Left colon (tissue), 2 donors: ENCODE data around the gene ARNT2. TPM values are rescaled to one million over a fixed set of nuclear protein-coding genes. Genes with fewer than 3 reads are reported as not detected.

Experiments used
- ATAC-seq: fragments of 200-7000 bp; cut with Tn5 transposase; one replicate; pipeline ENCODE4 v1.9.1; 2020; ENCODE audit warnings: mild to moderate bottlenecking, moderate library complexity
- DNase-seq, 2 donors: peaks; one replicate each; pipeline ENCODE4 v3.0.0-alpha.2; 2020
- intact Hi-C, 2 donors: fragments of 100-400 bp; cut with DNase I in 1 of 2; cut with micrococcal nuclease in 1 of 2; formaldehyde crosslinking; loops; one replicate each; pipeline versions ENCODE4 v1.11.2 to v1.14.0; 2022; cut with DNase I, micrococcal nuclease
- total RNA-seq, 2 donors: library from RNA; stranded (reverse); fragmentation: NEBNext Ultra II Directional; extraction: Animal tissue kit (Norgen Biotek cat#: 25700); gene quantifications; one replicate each; pipeline ENCODE4 v1.2.1, GENCODE V29; 2021
- donor health status: DM: no; HTN: no; CAD: no.
- donor health status: DM: yes; HTN: yes; CAD: no.

ARNT2 gene
- total RNA-seq, 2 donors from 2014 or later: 2.0 to 4.9 TPM

GRCh38 chr15:80404761-80405553 lies 775 bp downstream of the ARNT2 start:
- ATAC-seq: peak; percentile 20
- intact Hi-C loops: no loop called here
- DNase-seq: peak; percentile 20 to 28

- intact Hi-C loops: no loop called here
- DNase-seq: no peak
- no peak for ATAC-seq
Measured at GRCh38 chr15:80405554-80405850, 1.3 kb downstream of the ARNT2 start.

GRCh38 chr15:80405970-80406369 lies 1.8 kb downstream of the ARNT2 start:
- DNase-seq (no peak), ATAC-seq (no peak)
- intact Hi-C loops: no loop called here

DNA sequence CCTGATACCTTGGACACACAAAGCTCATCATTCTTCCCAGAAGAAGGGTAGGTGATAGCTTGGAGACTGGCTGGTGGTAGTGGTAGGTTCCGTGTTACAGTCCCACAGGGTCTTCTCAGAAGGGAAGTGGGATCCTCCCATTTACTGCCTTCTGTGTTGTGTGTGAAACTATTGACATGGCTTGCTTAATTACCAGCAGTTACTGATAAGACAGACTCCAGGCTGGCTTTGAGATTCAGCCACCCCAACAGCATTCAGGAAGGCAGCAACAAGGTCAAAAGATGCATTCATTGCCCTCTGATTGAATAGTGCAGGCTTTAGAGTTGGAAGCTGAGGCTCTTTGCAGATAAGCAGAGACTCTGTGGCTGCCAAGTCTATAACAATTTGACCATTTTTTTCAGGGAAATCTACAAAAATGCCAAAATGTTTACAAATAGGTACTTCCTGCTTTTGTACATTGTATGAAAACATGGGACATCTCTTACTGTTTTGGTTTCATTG lies 7.7 kb downstream of the ARNT2 start:
- intact Hi-C loops: no loop called here
- peak; percentile 94 for ATAC-seq
- no peak for DNase-seq

DNA sequence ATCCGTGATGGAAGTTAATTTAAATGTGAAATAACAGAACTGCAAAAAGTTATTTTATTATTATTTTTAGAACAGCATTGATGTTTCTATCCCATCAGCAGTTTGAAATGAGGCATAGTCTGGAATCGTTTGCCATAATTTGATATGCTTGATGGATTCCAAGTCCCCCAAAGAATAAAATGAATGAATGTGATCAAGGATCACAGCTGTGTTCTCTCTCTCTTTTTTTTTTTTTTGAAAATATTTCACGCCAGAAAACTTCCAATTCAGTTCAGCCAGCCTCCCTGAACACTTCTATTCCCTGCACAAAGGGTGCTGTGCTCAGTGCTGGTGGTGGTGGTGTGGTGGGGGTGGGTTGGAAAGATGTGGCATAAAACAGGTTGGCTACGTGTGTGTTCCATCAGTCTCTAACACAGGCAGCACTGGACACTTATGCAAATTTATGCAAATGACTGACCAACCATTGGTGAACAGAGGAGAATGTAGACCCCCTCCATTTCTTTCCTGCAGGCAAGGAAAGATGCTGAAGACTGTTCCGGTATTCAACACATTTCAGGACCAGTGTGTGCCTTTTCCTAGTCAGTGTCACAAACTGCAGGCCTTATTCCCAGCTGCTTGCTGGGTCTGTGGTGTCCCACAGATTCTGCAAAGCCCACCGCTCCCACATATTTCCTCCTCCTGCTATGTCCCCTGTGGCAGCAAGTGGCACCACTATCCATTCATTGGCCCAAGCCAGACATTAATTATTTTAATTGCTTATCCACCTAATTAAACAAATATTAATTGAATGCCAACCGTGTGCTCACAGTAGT lies 10.6 kb downstream of the ARNT2 start:
- DNase-seq (no peak), ATAC-seq (no peak)
- intact Hi-C loops: no loop called here

DNA sequence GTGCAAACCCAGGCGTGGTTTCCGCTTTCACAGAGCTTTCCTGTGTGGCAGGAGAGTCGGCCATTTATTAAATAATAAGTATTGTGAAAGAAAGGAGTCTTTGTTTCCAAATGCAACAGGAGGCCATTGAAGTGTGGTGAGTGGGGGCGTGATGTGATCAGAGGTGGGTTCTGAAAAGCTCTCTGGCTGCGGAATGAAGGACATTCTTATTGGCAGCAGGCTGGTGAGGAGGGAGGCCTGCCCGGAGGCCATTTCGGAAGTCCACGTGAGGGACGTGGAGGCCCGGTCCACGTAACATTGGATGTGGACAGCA lies 11.1 kb downstream of the ARNT2 start:
- DNase-seq (no peak), ATAC-seq (no peak)
- intact Hi-C loops: no loop called here

- DNase-seq: no peak
- intact Hi-C loops: no loop called here
- no peak for ATAC-seq
Measured at GRCh38 chr15:80416702-80417101, 12.5 kb downstream of the ARNT2 start.

- DNase-seq (peak in 1 of 2 donors; percentile 35), ATAC-seq (peak; percentile 40)
- intact Hi-C loops: no loop called here
Measured at GRCh38 chr15:80418892-80419537, 14.8 kb downstream of the ARNT2 start.

DNA sequence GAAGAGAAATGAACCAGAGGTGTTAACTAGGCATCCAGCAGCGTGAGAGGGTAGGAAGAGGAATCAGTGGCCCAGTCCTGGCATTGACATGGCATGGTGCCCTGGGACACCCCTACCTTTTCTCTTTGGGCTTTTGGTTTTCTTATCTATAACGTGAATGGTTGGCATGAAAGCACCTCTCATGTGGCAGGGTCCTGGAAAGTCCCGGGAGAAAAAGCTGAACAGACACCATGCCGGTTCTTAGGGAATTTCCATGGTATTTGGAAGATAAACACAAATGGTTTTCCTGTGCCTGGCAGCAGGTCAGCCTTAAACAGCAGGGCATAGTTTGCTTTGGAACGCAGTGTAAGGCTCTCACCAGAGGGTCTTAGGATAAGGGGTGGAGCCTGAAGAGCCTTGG lies 15.4 kb downstream of the ARNT2 start:
- ATAC-seq (no peak), DNase-seq (no peak)
- intact Hi-C loops: no loop called here

DNA sequence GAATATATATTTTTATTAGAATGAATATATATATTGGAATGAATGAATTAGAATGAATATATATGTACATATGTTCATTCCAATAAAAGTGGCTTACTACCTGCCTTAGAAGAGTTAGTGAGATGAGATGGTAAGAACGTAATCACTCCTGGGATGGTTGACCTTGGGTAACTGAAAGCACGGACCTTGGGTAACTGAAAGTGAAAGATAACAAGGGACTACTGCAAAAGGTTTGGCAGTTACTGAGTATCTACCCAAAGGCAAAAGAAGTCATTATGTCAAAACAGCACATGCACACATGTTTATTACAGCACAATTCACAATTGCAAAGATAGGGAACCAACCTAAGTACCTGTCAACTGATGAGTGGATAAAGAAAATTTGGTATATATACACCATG lies 16.5 kb downstream of the ARNT2 start:
- ATAC-seq (no peak), DNase-seq (no peak)
- intact Hi-C loops: no loop called here

DNA sequence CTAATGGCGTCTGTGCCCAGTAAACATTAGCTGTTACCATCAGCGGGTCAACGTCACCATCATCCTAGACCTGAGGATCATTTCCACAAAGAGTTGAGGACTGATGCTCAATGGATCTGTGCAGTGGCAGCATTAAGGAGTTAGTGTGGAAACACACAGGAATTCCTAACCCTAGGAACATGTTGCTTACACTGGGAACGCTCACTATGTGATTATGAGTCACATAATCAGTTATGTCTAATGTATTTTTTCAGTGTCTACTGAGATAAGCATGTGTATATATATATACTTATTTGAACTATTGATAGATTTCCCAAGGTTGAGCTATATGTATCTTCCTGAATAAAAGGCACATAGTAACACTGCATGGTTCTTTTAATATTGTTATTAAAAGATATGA lies 19.0 kb downstream of the ARNT2 start:
- no peak for DNase-seq
- no peak for ATAC-seq
- intact Hi-C loops: no loop called here

GRCh38 chr15:80424381-80424780 lies 20.2 kb downstream of the ARNT2 start:
- ATAC-seq: no peak
- intact Hi-C loops: no loop called here
- no peak for DNase-seq

DNA sequence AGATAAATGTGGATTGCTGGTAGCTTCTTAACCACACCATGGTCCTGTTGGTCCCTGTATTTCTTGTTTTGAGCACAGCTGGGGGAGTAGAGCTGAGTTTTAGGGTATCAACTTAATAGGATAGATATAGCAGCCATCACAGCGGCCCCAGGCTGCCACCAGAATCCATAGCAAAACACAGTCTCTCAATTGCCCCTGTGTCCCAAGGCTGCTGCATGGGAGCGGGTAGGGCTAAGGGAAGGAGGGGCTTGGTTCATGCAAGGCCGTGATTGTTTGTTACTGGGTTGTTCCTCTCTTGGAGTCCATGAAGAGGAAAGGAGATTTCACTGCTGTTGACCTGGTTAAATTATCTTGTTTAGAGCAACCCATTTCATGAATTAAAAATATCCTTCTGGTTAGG lies 22.1 kb downstream of the ARNT2 start:
- DNase-seq (no peak), ATAC-seq (no peak)
- intact Hi-C loops: no loop called here

- no peak for ATAC-seq
- intact Hi-C loops: no loop called here
Measured at GRCh38 chr15:80429964-80430363, 25.8 kb downstream of the ARNT2 start.

GRCh38 chr15:80431635-80432344 lies 27.6 kb downstream of the ARNT2 start:
- DNase-seq (no peak), ATAC-seq (no peak)
- intact Hi-C loops: no loop called here

More at GRCh38 chr15:80429964-80430363, 25.8 kb downstream of the ARNT2 start:
- no peak for DNase-seq

DNA sequence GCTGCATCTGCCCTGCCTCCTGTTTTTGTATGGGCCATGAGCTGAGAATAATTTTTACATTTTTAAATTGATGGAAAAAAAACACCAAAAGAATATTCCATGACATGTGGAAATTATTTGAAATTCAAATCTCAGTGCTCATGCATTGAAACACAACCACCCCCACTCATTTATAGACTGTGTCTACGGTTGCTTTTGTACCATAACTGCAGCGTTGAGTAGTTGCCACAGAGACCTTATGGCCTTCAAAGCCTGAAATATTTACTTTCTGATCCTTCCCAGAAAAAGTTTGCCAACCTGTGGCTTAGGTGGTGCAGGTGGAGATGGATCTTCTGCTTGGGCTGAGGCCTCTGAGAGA lies 28.1 kb downstream of the ARNT2 start:
- intact Hi-C loops: no loop called here

GRCh38 chr15:80433836-80434235 lies 29.7 kb downstream of the ARNT2 start:
- intact Hi-C loops: no loop called here
- DNase-seq (no peak), ATAC-seq (no peak)

More for the DNA sequence above, 28.1 kb downstream of the ARNT2 start:
- ATAC-seq (no peak), DNase-seq (no peak)

- DNase-seq: no peak
- ATAC-seq: no peak
- intact Hi-C loops: no loop called here
Measured at GRCh38 chr15:80434926-80435720, 30.9 kb downstream of the ARNT2 start.
